HepG2 (cell line): ENCODE measurements around the gene BANP. TPM values are rescaled to one million over a fixed set of nuclear protein-coding genes. Genes with fewer than 3 reads are reported as not detected.

Experiments
- ATAC-seq: fragments of 200-7000 bp; cut with Tn5 transposase; 3 replicates; pipeline ENCODE4 v1.9.1; 2020; ENCODE audit warnings: mild to moderate bottlenecking, moderate library complexity
- BruUV-seq: library from RNA; stranded (reverse); fragments of 400-500 nt; replicated peaks from 2 replicates; lab custom pipeline; 2021; lab: Mats Ljungman, UMichigan
- CTCF ChIA-PET: fragments of 300-600 bp; formaldehyde crosslinking; extraction: SDS; loops from one replicate; lab custom pipeline; 2021; ENCODE audit warnings: low total read pairs, inconsistent platforms, low intra/inter-chr PET ratio; lab: Yijun Ruan, JAX
- POLR2A ChIA-PET: fragments of 350-600 bp; sonication (Branson Sonifier 250); formaldehyde crosslinking; loops from one replicate; lab custom pipeline; 2020; ENCODE audit warnings: antibody characterized with exemption, inconsistent platforms; lab: Yijun Ruan, JAX
- DNase-seq: peaks from one replicate; pipeline ENCODE4 v3.0.0-alpha.2; 2015; ENCODE audit warnings: low spot score
- FAIRE-seq: peaks from 3 replicates; lab custom pipeline; 2011; peaks lifted over from hg19 to GRCh38; lab: Jason Lieb, UNC
- H2AFZ ChIP-seq: one replicate; pipeline ENCODE4 v1.6.1; 2011; ENCODE audit warnings: low read length, inconsistent platforms
- H3K27ac ChIP-seq: fragments of 300-600 bp; 3 replicates; pipeline ENCODE4 v1.8.0; 2011; ENCODE audit warnings: mixed run types, mild to moderate bottlenecking, mixed read lengths, low read length, inconsistent platforms; ENCODE audit not compliant: insufficient read depth; ENCODE audit errors: extremely low read length
- H3K27me3 ChIP-seq, 2 experiments: fragments of 200-600 bp in 1 of 2; 2 replicates in 1 of 2; 3 replicates in 1 of 2; pipeline versions ENCODE4 v1.6.0 to v1.8.0; 2011; ENCODE audit warnings: low read length in 2 of 2, mild to moderate bottlenecking in 2 of 2, moderate library complexity in 2 of 2, inconsistent platforms in 1 of 2; ENCODE audit not compliant: insufficient read depth in 2 of 2, control insufficient read depth in 1 of 2
- H3K36me3 ChIP-seq, 2 experiments: fragments of 200-600 bp in 1 of 2; replicated peaks in 1 of 2; 2 replicates in 1 of 2; 3 replicates in 1 of 2; pipeline versions ENCODE4 v1.5.1 to v1.8.0; 2011; ENCODE audit warnings: low read length in 2 of 2, inconsistent platforms in 1 of 2; ENCODE audit not compliant: insufficient read depth in 2 of 2, control insufficient read depth in 1 of 2
- H3K4me1 ChIP-seq: 2 replicates; pipeline ENCODE4 v1.5.1; 2012; ENCODE audit warnings: low read length, inconsistent platforms; ENCODE audit not compliant: insufficient read depth
- H3K4me2 ChIP-seq: 2 replicates; pipeline ENCODE4 v1.6.0; 2011; ENCODE audit warnings: low read depth, low read length, inconsistent platforms
- H3K4me3 ChIP-seq, 3 experiments: fragments of 200-600 bp in 1 of 3; sonication (generic), shearing (Covaris generic) in 1 of 3; replicated peaks in 1 of 3; 2 replicates each; pipeline ENCODE4 v1.5.1; 2011 to 2016; ENCODE audit warnings: low read length in 3 of 3, inconsistent platforms in 2 of 3, low read depth in 2 of 3, mild to moderate bottlenecking in 2 of 3, control low read depth in 1 of 3, mixed read lengths in 1 of 3; ENCODE audit not compliant: insufficient read depth in 1 of 3
- H3K79me2 ChIP-seq: one replicate; pipeline ENCODE4 v1.6.1; 2011; ENCODE audit warnings: low read length, inconsistent platforms; ENCODE audit not compliant: insufficient read depth
- H3K9ac ChIP-seq: 2 replicates; pipeline ENCODE4 v1.6.0; 2011; ENCODE audit warnings: mild to moderate bottlenecking, low read depth, low read length, inconsistent platforms; ENCODE audit not compliant: insufficient read depth
- H3K9me3 ChIP-seq: 2 replicates; pipeline ENCODE4 v1.5.1; 2012; ENCODE audit warnings: mild to moderate bottlenecking, low read length
- H4K20me1 ChIP-seq: 2 replicates; pipeline ENCODE4 v1.6.0; 2011; ENCODE audit warnings: inconsistent platforms, mild to moderate bottlenecking, low read length, moderate library complexity; ENCODE audit not compliant: insufficient read depth
- GPBP1L1 ChIP-seq: sonication (generic); formaldehyde crosslinking; IDR thresholded peaks from 2 replicates; pipeline ENCODE4 v1.5.0; 2020; ENCODE audit warnings: mild to moderate bottlenecking, missing genetic modification reagents
- JDP2 ChIP-seq: sonication (generic); formaldehyde crosslinking; IDR thresholded peaks from 2 replicates; pipeline ENCODE4 v1.8.1; 2022; ENCODE audit warnings: missing genetic modification reagents, borderline replicate concordance
- KDM3A ChIP-seq: IDR thresholded peaks from 2 replicates; pipeline ENCODE4 v1.6.1; 2018; ENCODE audit warnings: low read depth, missing compliant biosample characterization
- MYC ChIP-seq: sonication (generic); formaldehyde crosslinking; IDR thresholded peaks from 2 replicates; pipeline ENCODE4 v1.9.0; 2021; ENCODE audit warnings: missing genetic modification reagents, borderline replicate concordance
- RARA ChIP-seq: IDR thresholded peaks from 2 replicates; pipeline ENCODE4 v1.6.1; 2016; ENCODE audit warnings: missing genetic modification reagents, missing compliant biosample characterization
- RFXAP ChIP-seq: sonication (generic); formaldehyde crosslinking; IDR thresholded peaks from 2 replicates; pipeline ENCODE4 v1.4.0; 2020; ENCODE audit warnings: missing genetic modification reagents, borderline replicate concordance
- RXRA ChIP-seq: sonication (generic); formaldehyde crosslinking; IDR thresholded peaks from 2 replicates; pipeline ENCODE4 v1.5.1; 2020; ENCODE audit warnings: missing genetic modification reagents
- TCF7L2 ChIP-seq: IDR thresholded peaks from 2 replicates; pipeline ENCODE4 v1.6.1; 2011; ENCODE audit warnings: mild to moderate bottlenecking, low read depth, low read length, moderate library complexity
- ZBTB46 ChIP-seq: sonication (generic); formaldehyde crosslinking; IDR thresholded peaks from 2 replicates; pipeline ENCODE4 v1.4.0; 2020; ENCODE audit warnings: mild to moderate bottlenecking, missing genetic modification reagents, borderline replicate concordance
- ZMAT3 ChIP-seq: sonication (generic); formaldehyde crosslinking; conservative IDR thresholded peaks from 2 replicates; pipeline ENCODE4 v1.7.0; 2021; ENCODE audit warnings: missing genetic modification reagents
- ZNF563 ChIP-seq: sonication (generic); formaldehyde crosslinking; IDR thresholded peaks from 2 replicates; pipeline ENCODE4 v1.8.0; 2022; ENCODE audit warnings: mild to moderate bottlenecking, moderate library complexity, missing genetic modification reagents
- ZNF737 ChIP-seq: sonication (generic); formaldehyde crosslinking; IDR thresholded peaks from 2 replicates; pipeline ENCODE4 v1.5.0; 2020; ENCODE audit warnings: missing genetic modification reagents, mild to moderate bottlenecking, borderline replicate concordance
- WGBS: methylation state at CpG from one replicate; pipeline ENCODE4 v1.1.6; 2017; ENCODE audit warnings: low lambda C conversion rate; 5-methylcytosine and 5-hydroxymethylcytosine counted together
- in situ Hi-C: cut with HindIII; loops from 2 replicates; pipeline ENCODE4 v1.10.0; 2017; ENCODE audit warnings: low pct_unique_long_range_greater_than_20kb; ENCODE audit not compliant: extremely low pct_ligation_motif_present
- intact Hi-C: fragments of 100-400 bp; cut with micrococcal nuclease; formaldehyde crosslinking; loops from one replicate; pipeline ENCODE4 v1.10.0; 2022; ENCODE audit not compliant: unreplicated experiment
- polyA plus RNA-seq, 8 experiments: library from polyadenylated mRNA; depleted of rRNA in 3 of 8; stranded (reverse) in 7 of 8; unstranded in 1 of 8; fragments of >200 nt; fragmentation: Illumina TruSeq in 4 of 8; extraction: Trizol in 4 of 8; gene quantifications; 2 replicates each; pipeline versions ENCODE4 v1.2.1 to v1.2.3, GENCODE V29; 2011 to 2016; ENCODE audit warnings: low read depth in 4 of 8, missing spikeins in 1 of 8, mixed read lengths in 1 of 8; ENCODE audit not compliant: insufficient read depth in 1 of 8
- total RNA-seq, 5 experiments: library from RNA; depleted of rRNA; stranded (reverse); fragments of >200 nt; fragmentation: Illumina TruSeq; extraction: Trizol; gene quantifications; 2 replicates each; pipeline ENCODE4 v1.2.3, GENCODE V29; 2016; ENCODE audit warnings: low read depth in 1 of 5
- TF ChIP-seq, protein P1 (sequence below): sonication (generic); formaldehyde crosslinking; IDR thresholded peaks from 2 replicates; pipeline ENCODE4 v1.4.0; 2020; ENCODE audit warnings: missing genetic modification reagents

BANP gene
- total and polyA plus RNA-seq, 2 of the 13 experiments (the other 11 are each of a cell fraction or from before 2014, with no cell fraction given): 20.2 to 23.8 TPM

GRCh38 chr16:88013766-88014251, 62.6 kb downstream of the BANP start (continued):
- TF ChIP-seq GPBP1L1 (CRISPR knock-in tag) (no peak), RFXAP (CRISPR knock-in tag) (no peak), ZBTB46 (CRISPR knock-in tag) (no peak), JDP2 (no peak), ZNF737 (CRISPR knock-in tag) (no peak), KDM3A (CRISPR knock-in tag) (no peak)

GRCh38 chr16:88014252-88014781, 63.1 kb downstream of the BANP start:
- no peaks in the 10 kb centered on the region for H3K9me3 ChIP-seq
- TF ChIP-seq ZNF563: no peak
- no peak for TF ChIP-seq TCF7L2
- TF ChIP-seq ZMAT3 (CRISPR knock-in tag): no peak
- 0 out of 2 replicates have a peak, but pooled peaks have one; percentile 8 for TF ChIP-seq RARA (CRISPR knock-in tag)
- TF ChIP-seq MYC (CRISPR knock-in tag): 0 out of 2 replicates have a peak, but pooled peaks have one; percentile 15
- 0 out of 2 replicates have a peak, but pooled peaks have one; percentile 12 for TF ChIP-seq RXRA (CRISPR knock-in tag)
- TF ChIP-seq, protein P1, sequence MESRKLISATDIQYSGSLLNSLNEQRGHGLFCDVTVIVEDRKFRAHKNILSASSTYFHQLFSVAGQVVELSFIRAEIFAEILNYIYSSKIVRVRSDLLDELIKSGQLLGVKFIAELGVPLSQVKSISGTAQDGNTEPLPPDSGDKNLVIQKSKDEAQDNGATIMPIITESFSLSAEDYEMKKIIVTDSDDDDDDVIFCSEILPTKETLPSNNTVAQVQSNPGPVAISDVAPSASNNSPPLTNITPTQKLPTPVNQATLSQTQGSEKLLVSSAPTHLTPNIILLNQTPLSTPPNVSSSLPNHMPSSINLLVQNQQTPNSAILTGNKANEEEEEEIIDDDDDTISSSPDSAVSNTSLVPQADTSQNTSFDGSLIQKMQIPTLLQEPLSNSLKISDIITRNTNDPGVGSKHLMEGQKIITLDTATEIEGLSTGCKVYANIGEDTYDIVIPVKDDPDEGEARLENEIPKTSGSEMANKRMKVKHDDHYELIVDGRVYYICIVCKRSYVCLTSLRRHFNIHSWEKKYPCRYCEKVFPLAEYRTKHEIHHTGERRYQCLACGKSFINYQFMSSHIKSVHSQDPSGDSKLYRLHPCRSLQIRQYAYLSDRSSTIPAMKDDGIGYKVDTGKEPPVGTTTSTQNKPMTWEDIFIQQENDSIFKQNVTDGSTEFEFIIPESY (CRISPR knock-in tag): 0 out of 2 replicates have a peak, but pooled peaks have one; percentile 28
- POLR2A ChIA-PET: no interaction called here
- DNase-seq: peak; percentile 20
- BruUV-seq: no TSS peak
- no peak for FAIRE-seq
- intact Hi-C loops (no loop called here), in situ Hi-C loops (no loop called here)
- no peaks in the 10 kb centered on the region for H4K20me1 ChIP-seq
- H3K4me3 ChIP-seq: no peak overlapping the region
- no peak overlapping the region for H3K9ac ChIP-seq
- peaks cover 19% of the 10 kb centered on the region for H3K4me1 ChIP-seq
- no peak overlapping the region for H2AFZ ChIP-seq
- no peaks in the 10 kb centered on the region for H3K27me3 ChIP-seq
- no peak overlapping the region for H3K27ac ChIP-seq
- peak; percentile 54; the same call in 2 of the 3 replicates for ATAC-seq
- 67% methylated on average over 6 of the region's 10 CpGs for WGBS
- H3K4me2 ChIP-seq: no peak overlapping the region
- H3K36me3 ChIP-seq: peaks cover 3 to 14% of the 10 kb centered on the region in 2 experiments; a peak in 3 of 5 replicates
- CTCF ChIA-PET: no interaction called here
- no peaks in the 10 kb centered on the region for H3K79me2 ChIP-seq
